HEK293 (cell line): ENCODE data around the gene ECPAS.

Experiments used
- CTCF ChIA-PET: fragments of 350-600 bp; formaldehyde crosslinking; extraction: SDS; loops from one replicate; lab custom pipeline; 2021; ENCODE audit warnings: antibody characterized with exemption; lab: Yijun Ruan, JAX
- POLR2A ChIA-PET: fragments of 300-600 bp; formaldehyde crosslinking; extraction: SDS; loops from one replicate; lab custom pipeline; 2020; ENCODE audit warnings: antibody characterized with exemption, inconsistent platforms; lab: Yijun Ruan, JAX
- H3K27ac ChIP-seq: fragments of 200-500 bp; sonication (Bioruptor generic); 2 replicates; pipeline ENCODE4 v1.5.1; 2014; ENCODE audit warnings: low read depth, low read length, control low read depth, inconsistent platforms; ENCODE audit errors: extremely low read depth
- H3K36me3 ChIP-seq, 2 experiments: fragments of 200-500 bp in 1 of 2; sonication (Bioruptor generic) in 1 of 2; 1 replicate in 1 of 2; 2 replicates in 1 of 2; pipeline ENCODE4 v1.5.1; 2014 to 2017; ENCODE audit warnings: inconsistent platforms in 2 of 2, low read length in 2 of 2; ENCODE audit not compliant: control insufficient read depth in 2 of 2, insufficient read depth in 1 of 2
- H3K4me1 ChIP-seq: fragments of 200-500 bp; sonication (Bioruptor generic); 2 replicates; pipeline ENCODE4 v1.5.1; 2014; ENCODE audit warnings: mild to moderate bottlenecking, low read length, inconsistent platforms; ENCODE audit not compliant: control insufficient read depth, insufficient read depth
- H3K4me3 ChIP-seq: 2 replicates; pipeline ENCODE4 v1.5.1; 2011; ENCODE audit warnings: low read depth, mild to moderate bottlenecking, control low read depth, low read length, moderate library complexity
- H3K9me3 ChIP-seq: fragments of 200-500 bp; sonication (Bioruptor generic); 2 replicates; pipeline ENCODE4 v1.5.1; 2014; ENCODE audit warnings: low read depth, low read length, inconsistent platforms; ENCODE audit not compliant: control insufficient read depth, insufficient read depth
- BCL6B ChIP-seq: fragments of 450-650 bp; formaldehyde crosslinking; IDR thresholded peaks from 2 replicates; pipeline ENCODE4 v1.5.1; 2017; ENCODE audit warnings: missing biosample characterization, missing genetic modification characterization
- ELK4 ChIP-seq: IDR thresholded peaks from 2 replicates; pipeline ENCODE4 v1.6.1; 2011; ENCODE audit warnings: mild to moderate bottlenecking, low read depth, low read length, borderline replicate concordance
- HOXA7 ChIP-seq: sonication (generic); formaldehyde crosslinking; IDR thresholded peaks from 2 replicates; pipeline ENCODE4 v1.8.1; 2022; ENCODE audit warnings: missing genetic modification reagents, borderline replicate concordance
- INSM2 ChIP-seq: fragments of 450-650 bp; formaldehyde crosslinking; IDR thresholded peaks from 2 replicates; pipeline ENCODE4 v1.5.1; 2016; ENCODE audit warnings: missing biosample characterization, missing genetic modification characterization
- KLF9 ChIP-seq: fragments of 450-650 bp; formaldehyde crosslinking; IDR thresholded peaks from 2 replicates; pipeline ENCODE4 v1.5.1; 2016; ENCODE audit warnings: missing biosample characterization, missing genetic modification characterization, low read depth
- OVOL3 ChIP-seq: fragments of 450-650 bp; formaldehyde crosslinking; IDR thresholded peaks from 2 replicates; pipeline ENCODE4 v1.5.1; 2016; ENCODE audit warnings: missing biosample characterization, missing genetic modification characterization
- PRDM6 ChIP-seq: fragments of 450-650 bp; formaldehyde crosslinking; IDR thresholded peaks from 2 replicates; pipeline ENCODE4 v1.5.1; 2017; ENCODE audit warnings: missing biosample characterization, missing genetic modification characterization
- YY1 ChIP-seq: fragments of 450-650 bp; formaldehyde crosslinking; IDR thresholded peaks from 2 replicates; pipeline ENCODE4 v1.5.1; 2018; ENCODE audit warnings: missing biosample characterization, missing genetic modification characterization
- YY2 ChIP-seq: fragments of 450-650 bp; formaldehyde crosslinking; IDR thresholded peaks from 2 replicates; pipeline ENCODE4 v1.5.1; 2016; ENCODE audit warnings: missing biosample characterization, missing genetic modification characterization
- ZBTB48 ChIP-seq: fragments of 450-650 bp; formaldehyde crosslinking; IDR thresholded peaks from 2 replicates; pipeline ENCODE4 v1.5.1; 2016; ENCODE audit warnings: missing biosample characterization, missing genetic modification characterization
- ZFP3 ChIP-seq: fragments of 450-650 bp; formaldehyde crosslinking; IDR thresholded peaks from 2 replicates; pipeline ENCODE4 v1.5.1; 2016; ENCODE audit warnings: low read depth, missing biosample characterization, missing genetic modification characterization
- ZNF121 ChIP-seq: fragments of 450-650 bp; formaldehyde crosslinking; IDR thresholded peaks from 2 replicates; pipeline ENCODE4 v1.5.1; 2016; ENCODE audit warnings: missing biosample characterization, missing genetic modification characterization
- ZNF133 ChIP-seq: fragments of 450-650 bp; formaldehyde crosslinking; IDR thresholded peaks from 2 replicates; pipeline ENCODE4 v1.5.1; 2016; ENCODE audit warnings: missing biosample characterization, missing genetic modification characterization
- ZNF148 ChIP-seq: fragments of 450-650 bp; formaldehyde crosslinking; IDR thresholded peaks from 2 replicates; pipeline ENCODE4 v1.5.0; 2017; ENCODE audit warnings: missing biosample characterization, missing genetic modification characterization, borderline replicate concordance
- ZNF248 ChIP-seq: fragments of 450-650 bp; formaldehyde crosslinking; IDR thresholded peaks from 2 replicates; pipeline ENCODE4 v1.5.1; 2017; ENCODE audit warnings: missing biosample characterization, missing genetic modification characterization
- ZNF324 ChIP-seq: fragments of 450-650 bp; formaldehyde crosslinking; IDR thresholded peaks from 2 replicates; pipeline ENCODE4 v1.5.1; 2016; ENCODE audit warnings: missing biosample characterization, missing genetic modification characterization
- ZNF354C ChIP-seq: fragments of 450-650 bp; formaldehyde crosslinking; IDR thresholded peaks from 2 replicates; pipeline ENCODE4 v1.5.1; 2016; ENCODE audit warnings: missing biosample characterization, missing genetic modification characterization, low read depth, borderline replicate concordance
- ZNF530 ChIP-seq: fragments of 450-650 bp; formaldehyde crosslinking; IDR thresholded peaks from 2 replicates; pipeline ENCODE4 v1.5.1; 2016; ENCODE audit warnings: low read depth, missing biosample characterization, missing genetic modification characterization
- ZNF623 ChIP-seq: fragments of 450-650 bp; formaldehyde crosslinking; IDR thresholded peaks from 2 replicates; pipeline ENCODE4 v1.5.1; 2016; ENCODE audit warnings: missing biosample characterization, missing genetic modification characterization
- ZNF645 ChIP-seq: fragments of 450-650 bp; formaldehyde crosslinking; IDR thresholded peaks from 2 replicates; pipeline ENCODE4; 2016; ENCODE audit warnings: missing biosample characterization, missing genetic modification characterization
- ZNF660 ChIP-seq: fragments of 450-650 bp; IDR thresholded peaks from 2 replicates; pipeline ENCODE4 v1.5.1; 2018; ENCODE audit warnings: missing biosample characterization, mild to moderate bottlenecking, missing genetic modification characterization

Gene ECPAS

GRCh38 chr9:111414406-111414805 is 69.8 kb downstream of the ECPAS start:
- TF ChIP-seq ZNF623 (tag by site-specific recombination) = no peak
- TF ChIP-seq ZNF148 (tag by site-specific recombination) = no peak
- no peak for TF ChIP-seq ZNF645 (tag by site-specific recombination)
- TF ChIP-seq ZNF660 (tag by site-specific recombination) = no peak
- no peak for TF ChIP-seq ZNF324
- TF ChIP-seq OVOL3 (tag by site-specific recombination) = no peak
- TF ChIP-seq ZNF354C (tag by site-specific recombination) = no peak
- TF ChIP-seq BCL6B = no peak
- no peak for TF ChIP-seq INSM2 (tag by site-specific recombination)
- no peak for TF ChIP-seq ZBTB48
- TF ChIP-seq YY2 = no peak
- Histone ChIP-seq H3K4me3 (no peak overlapping the region), H3K4me1 (no peaks in the 10 kb centered on the region), H3K27ac (no peak overlapping the region), H3K36me3 (peaks cover 44 to 96% of the 10 kb centered on the region in 2 experiments), H3K9me3 (no peaks in the 10 kb centered on the region)
- ChIA-PET CTCF (interaction anchor here (0.8 kb wide), 1 partner anchor 30 kb away, joined by 3 read pairs; no protein-coding TSS in a partner anchor), POLR2A (no interaction called here)

- POLR2A ChIA-PET = interaction anchor here (0.7 kb wide), 1 partner anchor 121 kb away, joined by 4 read pairs; no protein-coding TSS in a partner anchor
- CTCF ChIA-PET = interaction anchor here (0.8 kb wide), 1 partner anchor 30 kb away, joined by 3 read pairs; no protein-coding TSS in a partner anchor
Measured at GRCh38 chr9:111413996-111414395, 70.2 kb downstream of the ECPAS start.

More at GRCh38 chr9:111413996-111414395, 70.2 kb downstream of the ECPAS start:
- H3K4me1 ChIP-seq = no peaks in the 10 kb centered on the region
- H3K27ac ChIP-seq = no peak overlapping the region
- H3K9me3 ChIP-seq = no peaks in the 10 kb centered on the region
- H3K4me3 ChIP-seq = no peak overlapping the region
- no peak for TF ChIP-seq ZNF324
- TF ChIP-seq ZNF248 (tag by site-specific recombination) = no peak
- no peak for TF ChIP-seq ZFP3
- TF ChIP-seq YY1 (tag by site-specific recombination) = no peak
- no peak for TF ChIP-seq ZNF133 (tag by site-specific recombination)
- TF ChIP-seq BCL6B = no peak
- TF ChIP-seq PRDM6 (tag by site-specific recombination) = no peak
- TF ChIP-seq HOXA7 (CRISPR knock-in tag) = no peak
- TF ChIP-seq KLF9 (tag by site-specific recombination) = no peak
- no peak for TF ChIP-seq ZNF121 (tag by site-specific recombination)
- TF ChIP-seq ELK4 = no peak
- no peak for TF ChIP-seq ZNF530 (tag by site-specific recombination)
- TF ChIP-seq, all 188 proteins: peak for 0
- peaks cover 44 to 98% of the 10 kb centered on the region in 2 experiments for H3K36me3 ChIP-seq
